Measurements from ENCODE around the gene BSN.

DNA sequence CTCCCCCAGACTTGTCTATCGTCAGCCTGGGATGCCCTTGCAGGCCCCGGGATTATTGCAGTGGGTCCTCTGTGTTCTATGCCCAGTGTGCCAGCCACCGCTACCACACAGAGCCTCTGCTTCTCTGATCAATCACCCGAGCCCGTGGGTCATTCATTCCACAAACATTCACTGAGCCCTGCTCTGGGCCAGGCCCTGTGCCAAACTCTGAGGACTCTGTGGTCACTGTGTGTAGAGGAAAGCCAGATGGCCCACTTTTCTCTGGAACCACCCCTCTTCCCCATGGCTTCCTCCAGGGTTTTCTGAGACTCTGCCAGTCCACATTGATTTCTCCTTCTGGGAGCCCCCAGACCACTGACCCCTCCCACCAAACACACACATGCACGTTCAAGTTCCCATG, 55.5 kb downstream of the BSN start:
- TF ChIP-seq, protein P1, sequence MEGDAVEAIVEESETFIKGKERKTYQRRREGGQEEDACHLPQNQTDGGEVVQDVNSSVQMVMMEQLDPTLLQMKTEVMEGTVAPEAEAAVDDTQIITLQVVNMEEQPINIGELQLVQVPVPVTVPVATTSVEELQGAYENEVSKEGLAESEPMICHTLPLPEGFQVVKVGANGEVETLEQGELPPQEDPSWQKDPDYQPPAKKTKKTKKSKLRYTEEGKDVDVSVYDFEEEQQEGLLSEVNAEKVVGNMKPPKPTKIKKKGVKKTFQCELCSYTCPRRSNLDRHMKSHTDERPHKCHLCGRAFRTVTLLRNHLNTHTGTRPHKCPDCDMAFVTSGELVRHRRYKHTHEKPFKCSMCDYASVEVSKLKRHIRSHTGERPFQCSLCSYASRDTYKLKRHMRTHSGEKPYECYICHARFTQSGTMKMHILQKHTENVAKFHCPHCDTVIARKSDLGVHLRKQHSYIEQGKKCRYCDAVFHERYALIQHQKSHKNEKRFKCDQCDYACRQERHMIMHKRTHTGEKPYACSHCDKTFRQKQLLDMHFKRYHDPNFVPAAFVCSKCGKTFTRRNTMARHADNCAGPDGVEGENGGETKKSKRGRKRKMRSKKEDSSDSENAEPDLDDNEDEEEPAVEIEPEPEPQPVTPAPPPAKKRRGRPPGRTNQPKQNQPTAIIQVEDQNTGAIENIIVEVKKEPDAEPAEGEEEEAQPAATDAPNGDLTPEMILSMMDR (IDR thresholded peaks at IDR 0.05; ENCODE audit: low read depth, low read length), result no peak
- TF ChIP-seq EZH2phosphoT487 (IDR thresholded peaks at IDR 0.05; ENCODE audit: low read depth), result no peak

Data from OCI-LY3 (cell line).